Posterior cingulate gyrus (tissue), 11 donors: Measurements from ENCODE around the gene KAZN.

Source experiments
- DNase-seq, 10 donors: peaks; one replicate each; pipeline versions ENCODE4 v3.0.0 to v3.0.0-alpha.2; 2020 to 2021; ENCODE audit warnings: mixed read lengths in 3 of 10
- intact Hi-C: fragments of 100-400 bp; cut with DNase I; formaldehyde crosslinking; loops from one replicate; pipeline ENCODE4 v1.15.1; 2023

KAZN gene

DNA sequence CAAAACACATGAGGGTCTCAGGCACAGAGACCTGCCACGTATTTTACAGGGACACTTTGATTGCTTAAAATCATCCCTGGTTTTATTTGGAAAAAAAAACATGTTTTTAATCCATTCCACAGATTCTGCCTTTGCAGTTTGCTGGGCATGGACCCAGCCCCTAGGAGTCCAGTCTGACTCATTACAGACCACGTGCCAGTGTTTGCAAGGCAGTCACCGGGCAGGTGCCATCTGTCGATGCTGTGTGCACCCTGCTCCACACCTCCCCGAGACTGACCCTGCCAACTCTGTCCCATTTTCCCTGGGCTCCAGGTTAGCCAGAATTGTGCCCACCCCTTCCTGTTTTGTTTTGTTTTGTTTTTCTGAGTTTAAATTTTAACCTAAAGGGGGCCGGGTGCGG, 406.6 kb downstream of the KAZN start:
- intact Hi-C loops, result no loop called here

DNA sequence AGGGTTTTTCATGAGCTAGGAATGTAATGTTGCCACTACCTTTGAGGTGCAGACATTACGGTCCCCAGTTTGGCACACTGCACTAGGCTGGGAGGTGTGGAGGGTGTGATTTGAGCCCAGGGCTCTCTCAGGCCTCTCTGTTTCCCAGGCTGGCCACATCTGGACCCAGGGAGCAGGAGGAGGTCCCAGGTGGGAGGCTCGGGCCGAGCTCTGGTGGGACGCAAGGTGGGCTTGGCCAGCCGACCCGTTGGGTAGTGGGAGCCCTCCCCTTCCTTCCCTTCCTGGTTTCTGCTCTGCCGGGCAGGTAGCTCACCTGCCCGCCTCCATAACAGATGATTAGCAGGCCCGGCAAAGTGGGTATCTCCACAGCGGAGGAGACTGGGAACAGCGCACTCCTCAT, 408.9 kb downstream of the KAZN start:
- DNase-seq, result no peak

More for the DNA sequence above, 406.6 kb downstream of the KAZN start:
- peak in 2 of 10 donors; percentile 46 to 82 for DNase-seq

GRCh38 chr1:15007842-15008241, 409.4 kb downstream of the KAZN start:
- intact Hi-C loops, result no loop called here
- DNase-seq, result no peak

More for the DNA sequence above, 408.9 kb downstream of the KAZN start:
- intact Hi-C loops, result no loop called here

GRCh38 chr1:15008783-15009729, 410.6 kb downstream of the KAZN start:
- no peak for DNase-seq
- intact Hi-C loops, result no loop called here

GRCh38 chr1:15011160-15011559, 412.7 kb downstream of the KAZN start:
- DNase-seq, result no peak
- intact Hi-C loops, result no loop called here

GRCh38 chr1:15011661-15012060, 413.2 kb downstream of the KAZN start:
- intact Hi-C loops, result no loop called here
- no peak for DNase-seq

- intact Hi-C loops, result no loop called here
- no peak for DNase-seq
Measured at GRCh38 chr1:15012822-15013221, 414.3 kb downstream of the KAZN start.

GRCh38 chr1:15013767-15014166, 415.3 kb downstream of the KAZN start:
- intact Hi-C loops, result no loop called here
- no peak for DNase-seq

DNA sequence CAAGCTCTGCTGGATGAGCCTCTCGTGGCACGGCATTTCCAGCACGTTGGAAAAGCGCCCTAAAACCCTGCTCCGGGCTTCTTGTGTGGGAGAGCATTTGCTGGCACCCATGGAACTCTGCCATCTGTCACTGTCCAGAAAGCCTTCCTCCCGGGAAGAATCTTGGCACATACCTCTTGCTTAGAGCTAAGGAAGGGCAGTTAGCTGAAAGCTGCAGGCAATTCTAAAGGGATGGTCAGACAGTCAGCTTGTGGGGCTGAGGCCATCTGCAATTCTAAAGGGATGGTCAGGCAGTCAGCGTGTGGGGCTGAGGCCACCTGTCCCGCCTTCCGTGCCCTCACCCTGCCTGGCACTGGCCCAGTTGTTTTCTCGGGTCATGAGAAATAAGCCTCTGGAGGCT, 416.0 kb downstream of the KAZN start:
- intact Hi-C loops, result no loop called here
- peak in 1 of 10 donors; percentile 21 for DNase-seq

- no peak for DNase-seq
Measured at GRCh38 chr1:15016001-15016400, 417.5 kb downstream of the KAZN start.

GRCh38 chr1:15016526-15016925, 418.0 kb downstream of the KAZN start:
- intact Hi-C loops, result no loop called here
- DNase-seq, result no peak

More at GRCh38 chr1:15016001-15016400, 417.5 kb downstream of the KAZN start:
- intact Hi-C loops, result no loop called here

GRCh38 chr1:15017120-15017519, 418.6 kb downstream of the KAZN start:
- intact Hi-C loops, result no loop called here
- no peak for DNase-seq

GRCh38 chr1:15018767-15019166, 420.3 kb downstream of the KAZN start:
- DNase-seq, result peak in 1 of 10 donors; percentile 46
- intact Hi-C loops, result no loop called here

GRCh38 chr1:15020943-15021745, 422.7 kb downstream of the KAZN start:
- intact Hi-C loops, result no loop called here
- DNase-seq, result peak in 1 of 10 donors; percentile 61

DNA sequence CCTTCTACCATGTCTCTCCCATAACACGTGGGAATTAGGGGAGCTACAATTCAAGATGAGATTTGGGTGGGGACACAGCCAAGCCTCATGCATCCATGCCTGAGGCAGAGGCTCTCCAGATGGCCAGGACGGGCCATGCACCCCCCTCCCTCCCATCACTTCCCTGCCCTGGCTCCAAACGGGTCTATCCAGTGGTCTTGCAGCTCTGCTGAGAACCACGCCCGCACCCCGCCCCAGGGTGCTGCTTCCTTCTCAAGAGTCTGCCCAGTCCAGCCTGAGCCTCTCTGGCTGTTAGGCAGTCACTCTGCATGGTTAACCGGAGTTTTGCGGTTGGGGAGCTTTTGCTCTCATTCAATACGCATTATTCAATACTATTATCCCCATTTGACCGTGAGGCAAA, 423.6 kb downstream of the KAZN start:
- peak in 1 of 10 donors; percentile 81 for DNase-seq
- intact Hi-C loops, result no loop called here

- DNase-seq, result no peak
- intact Hi-C loops, result no loop called here
Measured at GRCh38 chr1:15023205-15023604, 424.7 kb downstream of the KAZN start.

DNA sequence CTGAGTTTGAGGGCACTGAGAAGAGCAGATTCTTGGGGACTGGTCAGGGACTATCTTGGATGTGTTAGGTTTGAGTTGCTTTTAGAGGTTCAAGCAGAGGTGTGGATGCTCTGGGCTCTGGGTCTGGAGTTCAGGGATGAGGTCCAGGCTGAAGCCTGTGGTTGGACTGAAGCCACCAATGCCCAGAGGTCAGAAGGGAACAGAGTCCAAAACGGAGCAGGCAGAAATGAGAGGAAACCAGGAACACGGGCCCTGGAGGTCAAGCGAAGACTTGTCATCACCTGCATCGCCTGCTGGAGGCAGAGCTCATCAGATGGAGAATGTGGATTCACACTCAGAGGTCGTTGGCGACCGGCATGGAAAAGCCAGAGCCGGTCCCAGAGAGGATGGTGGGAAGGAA, 425.5 kb downstream of the KAZN start:
- DNase-seq, result no peak
- intact Hi-C loops, result no loop called here

GRCh38 chr1:15026117-15026489, 427.6 kb downstream of the KAZN start:
- DNase-seq, result no peak
- intact Hi-C loops, result no loop called here

DNA sequence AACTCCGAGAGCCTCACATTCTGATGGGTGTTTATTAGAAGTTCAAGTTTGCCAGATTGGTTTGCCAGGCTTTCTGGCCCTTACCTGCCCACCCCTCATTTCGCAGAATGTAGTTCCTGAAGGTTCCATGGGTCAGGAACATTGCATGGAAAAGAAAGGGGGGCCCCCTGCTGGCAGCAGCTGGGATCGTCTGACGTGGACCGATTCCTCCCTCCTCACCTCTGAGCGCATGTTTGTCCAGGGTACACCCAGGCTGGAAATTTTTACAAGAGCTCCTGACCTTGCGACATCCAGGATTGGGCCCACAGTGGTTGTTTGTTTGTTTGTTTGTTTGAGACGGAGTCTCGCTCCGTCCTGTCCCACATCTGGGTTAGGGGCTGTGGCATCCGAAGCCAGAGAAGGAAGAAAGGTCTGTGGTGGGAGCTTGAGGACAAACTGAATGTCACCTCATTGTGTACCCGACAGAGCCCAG, 429.1 kb downstream of the KAZN start:
- peak; percentile 54 to 95 (median 80) for DNase-seq
- intact Hi-C loops, result loop anchor here (1.0 kb wide), 1 partner anchor 103 kb away; no protein-coding TSS in a partner anchor

DNA sequence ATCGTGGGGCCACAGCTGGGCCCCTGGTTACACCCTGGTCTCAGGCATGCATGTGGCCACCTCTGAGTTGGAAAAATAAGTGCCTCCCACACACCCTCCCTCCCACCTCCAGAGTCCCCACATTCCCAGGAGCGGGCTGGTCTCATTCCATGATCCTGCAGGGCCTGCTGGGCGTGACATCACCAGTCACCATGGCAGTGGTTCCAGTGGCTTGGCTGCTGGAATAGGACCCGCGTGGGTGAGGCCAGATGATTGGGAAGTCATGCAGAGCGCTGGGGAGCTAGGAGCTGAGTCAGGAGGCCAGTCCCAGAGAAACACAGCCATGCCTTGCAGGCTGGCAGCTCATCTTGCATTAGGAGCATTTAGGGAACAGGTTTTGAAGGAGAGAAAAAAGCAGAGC, 429.6 kb downstream of the KAZN start:
- DNase-seq, result peak; percentile 37 to 93 (median 55)
- intact Hi-C loops, result no loop called here

- intact Hi-C loops, result no loop called here
- peak in 1 of 10 donors; percentile 43 for DNase-seq
Measured at GRCh38 chr1:15028616-15029015, 430.1 kb downstream of the KAZN start.
